ENCODE measurements around the gene TRIM3. TPM values are rescaled to one million over a fixed set of nuclear protein-coding genes. Genes with fewer than 3 reads are reported as not detected.

Gene TRIM3
- total RNA-seq, 4 donors from 2014 or later, result 21.5 to 159 (median 123) TPM

DNA sequence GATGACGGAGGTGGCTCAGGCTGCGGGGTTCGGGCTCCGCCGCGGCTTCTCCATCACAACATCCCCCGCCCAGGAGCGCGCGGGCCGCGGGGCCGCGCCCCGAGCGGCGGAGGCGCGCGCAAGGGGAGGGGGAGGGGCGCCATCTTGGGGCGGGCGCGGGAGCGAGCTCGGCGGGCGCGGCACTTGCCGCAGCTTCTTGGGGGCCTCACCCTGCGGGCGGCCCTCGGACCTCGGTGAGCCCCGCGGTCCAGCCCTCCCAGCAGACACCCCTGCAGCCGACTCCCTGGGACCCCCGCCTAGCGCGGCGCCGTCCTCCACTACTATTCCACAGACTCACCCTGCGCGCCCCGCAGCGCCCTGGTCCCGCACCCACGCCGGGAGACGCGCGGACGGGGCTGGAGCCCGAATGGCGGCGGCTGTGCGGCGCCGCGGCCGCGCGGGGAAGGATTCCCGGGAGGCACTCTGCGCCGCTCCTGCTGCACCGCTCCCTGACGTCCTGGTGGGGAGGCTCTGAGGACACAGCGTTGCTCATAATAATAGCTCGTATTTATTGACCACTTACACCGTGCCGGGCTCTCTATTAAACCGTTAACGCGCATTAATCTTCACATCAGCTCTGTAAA is 54.6 kb downstream of the TRIM3 start, which contains the start of gene APBB1:
TSS of gene APBB1 (minus strand) at position 86 of the 623 bp plus-strand sequence. CDS start 7,747 bp downstream, outside the sequence.
- peak within 1 kb of the TSS; percentile 85 to 99 (median 97) for H3K4me3 ChIP-seq
- no peaks in the 10 kb centered on the region for H3K9me3 ChIP-seq
- H3K36me3 ChIP-seq, result no peaks in the 10 kb centered on the region
- peak within 1 kb of the TSS; percentile 80 to 91 (median 87) for H3K27ac ChIP-seq
- peak; percentile 29 to 30 for TF ChIP-seq POLR2A (IDR thresholded peaks at IDR 0.05)
- TF ChIP-seq CTCF (IDR thresholded peaks at IDR 0.05), result peak in 4 of 6 experiments; percentile 7 to 39 (median 20)
- peak; percentile 66 to 85 (median 78) for DNase-seq
- peaks cover 0 to 22% (median 2%) of the 10 kb centered on the region in 4 donors for H3K4me1 ChIP-seq
- H3K27me3 ChIP-seq, result no peaks in the 10 kb centered on the region

GRCh38 chr11:6418557-6419008 is 55.2 kb downstream of the TRIM3 start:
- H3K4me1 ChIP-seq, result peaks cover 0 to 22% (median 2%) of the 10 kb centered on the region in 4 donors
- no peak for DNase-seq
- TF ChIP-seq POLR2A (IDR thresholded peaks at IDR 0.05), result no peak
- no peak for TF ChIP-seq CTCF (IDR thresholded peaks at IDR 0.05)

GRCh38 chr11:6417907-6418556 is 55.7 kb downstream of the TRIM3 start:
- peak overlapping the region; percentile 85 to 99 (median 97) for H3K4me3 ChIP-seq
- H3K9me3 ChIP-seq, result no peaks in the 10 kb centered on the region
- H3K27ac ChIP-seq, result peak overlapping the region; percentile 80 to 91 (median 87)
- H3K36me3 ChIP-seq, result no peaks in the 10 kb centered on the region
- DNase-seq, result no peak
- TF ChIP-seq CTCF (IDR thresholded peaks at IDR 0.05) (no peak), POLR2A (IDR thresholded peaks at IDR 0.05) (no peak)
- no peaks in the 10 kb centered on the region for H3K27me3 ChIP-seq
- H3K4me1 ChIP-seq, result peaks cover 0 to 22% (median 2%) of the 10 kb centered on the region in 4 donors

More at GRCh38 chr11:6418557-6419008, 55.2 kb downstream of the TRIM3 start:
- Histone ChIP-seq H3K9me3 (no peaks in the 10 kb centered on the region), H3K36me3 (no peaks in the 10 kb centered on the region), H3K4me3 (peak overlapping the region; percentile 85 to 99 (median 97)), H3K27ac (peak overlapping the region; percentile 80 to 91 (median 87)), H3K27me3 (no peaks in the 10 kb centered on the region)

- Histone ChIP-seq H3K4me3 (no peak overlapping the region), H3K4me1 (peaks cover 0 to 22% (median 4%) of the 10 kb centered on the region in 4 donors), H3K27ac (no peak overlapping the region), H3K27me3 (no peaks in the 10 kb centered on the region), H3K36me3 (no peaks in the 10 kb centered on the region), H3K9me3 (no peaks in the 10 kb centered on the region)
- DNase-seq, result no peak
- TF ChIP-seq CTCF (IDR thresholded peaks at IDR 0.05) (no peak), POLR2A (IDR thresholded peaks at IDR 0.05) (no peak)
Measured at GRCh38 chr11:6415797-6416196, 57.9 kb downstream of the TRIM3 start.

- TF ChIP-seq CTCF (IDR thresholded peaks at IDR 0.05), result no peak
- no peak for TF ChIP-seq POLR2A (IDR thresholded peaks at IDR 0.05)
- no peak for DNase-seq
- no peak overlapping the region for H3K4me3 ChIP-seq
- H3K4me1 ChIP-seq, result peaks cover 0 to 20% (median 4%) of the 10 kb centered on the region in 4 donors
- no peaks in the 10 kb centered on the region for H3K27me3 ChIP-seq
- H3K36me3 ChIP-seq, result no peaks in the 10 kb centered on the region
- no peaks in the 10 kb centered on the region for H3K9me3 ChIP-seq
- peak overlapping the region in 1 of 4 donors; percentile 21 for H3K27ac ChIP-seq
Measured at GRCh38 chr11:6414874-6415328, 58.8 kb downstream of the TRIM3 start.
